Measurements from ENCODE around the gene MYO10.

DNA sequence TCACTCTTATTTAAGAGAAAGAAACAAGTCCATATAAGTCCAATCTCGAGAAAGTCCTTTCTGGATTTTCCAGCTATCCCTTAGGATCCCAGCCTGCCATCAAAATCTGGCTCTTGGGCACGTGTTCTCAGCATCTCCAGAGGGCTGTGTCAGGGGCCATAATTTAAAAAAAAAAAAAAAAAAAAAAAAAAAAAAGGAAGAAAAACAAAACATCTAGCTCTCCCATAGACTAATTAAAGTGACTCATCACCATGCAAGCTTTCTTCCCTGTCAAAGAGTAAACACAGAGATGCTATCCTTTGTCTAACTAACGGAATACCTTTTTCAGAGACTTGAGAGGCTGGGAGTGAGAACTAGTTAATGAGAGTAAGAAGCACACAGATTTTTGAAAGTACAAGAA lies 44.9 kb upstream of the MYO10 start:
- TF ChIP-seq, protein P1, sequence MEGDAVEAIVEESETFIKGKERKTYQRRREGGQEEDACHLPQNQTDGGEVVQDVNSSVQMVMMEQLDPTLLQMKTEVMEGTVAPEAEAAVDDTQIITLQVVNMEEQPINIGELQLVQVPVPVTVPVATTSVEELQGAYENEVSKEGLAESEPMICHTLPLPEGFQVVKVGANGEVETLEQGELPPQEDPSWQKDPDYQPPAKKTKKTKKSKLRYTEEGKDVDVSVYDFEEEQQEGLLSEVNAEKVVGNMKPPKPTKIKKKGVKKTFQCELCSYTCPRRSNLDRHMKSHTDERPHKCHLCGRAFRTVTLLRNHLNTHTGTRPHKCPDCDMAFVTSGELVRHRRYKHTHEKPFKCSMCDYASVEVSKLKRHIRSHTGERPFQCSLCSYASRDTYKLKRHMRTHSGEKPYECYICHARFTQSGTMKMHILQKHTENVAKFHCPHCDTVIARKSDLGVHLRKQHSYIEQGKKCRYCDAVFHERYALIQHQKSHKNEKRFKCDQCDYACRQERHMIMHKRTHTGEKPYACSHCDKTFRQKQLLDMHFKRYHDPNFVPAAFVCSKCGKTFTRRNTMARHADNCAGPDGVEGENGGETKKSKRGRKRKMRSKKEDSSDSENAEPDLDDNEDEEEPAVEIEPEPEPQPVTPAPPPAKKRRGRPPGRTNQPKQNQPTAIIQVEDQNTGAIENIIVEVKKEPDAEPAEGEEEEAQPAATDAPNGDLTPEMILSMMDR (conservative IDR thresholded peaks at IDR 0.05), result no peak
- no peak for TF ChIP-seq ZFX (IDR thresholded peaks at IDR 0.05)

Data from C4-2B (cell line).